Adrenal gland (tissue), 5 donors: Measurements from ENCODE around the gene DHDH.

ENCODE experiments used
- POLR2A ChIP-seq, 2 donors: fragments of 450-650 bp; IDR thresholded peaks; one replicate each; pipeline ENCODE4 v1.6.1; 2017; ENCODE audit warnings: antibody characterized with exemption in 2 of 2, mild to moderate bottlenecking in 2 of 2, moderate library complexity in 1 of 2
- TF ChIP-seq, protein P1 (sequence below), 6 experiments: fragments of 450-650 bp in 4 of 6; fragments of 200-600 bp in 2 of 6; sonication (generic) in 1 of 6; IDR thresholded peaks; 1 replicate in 5 of 6; 2 replicates in 1 of 6; pipeline versions ENCODE4 v1.5.1 to v1.8.0; 2016 to 2021; ENCODE audit warnings: antibody characterized with exemption in 6 of 6, mild to moderate bottlenecking in 2 of 6, moderate library complexity in 1 of 6
- donor health status: DM: no; HTN: no; CAD: no.

DNA sequence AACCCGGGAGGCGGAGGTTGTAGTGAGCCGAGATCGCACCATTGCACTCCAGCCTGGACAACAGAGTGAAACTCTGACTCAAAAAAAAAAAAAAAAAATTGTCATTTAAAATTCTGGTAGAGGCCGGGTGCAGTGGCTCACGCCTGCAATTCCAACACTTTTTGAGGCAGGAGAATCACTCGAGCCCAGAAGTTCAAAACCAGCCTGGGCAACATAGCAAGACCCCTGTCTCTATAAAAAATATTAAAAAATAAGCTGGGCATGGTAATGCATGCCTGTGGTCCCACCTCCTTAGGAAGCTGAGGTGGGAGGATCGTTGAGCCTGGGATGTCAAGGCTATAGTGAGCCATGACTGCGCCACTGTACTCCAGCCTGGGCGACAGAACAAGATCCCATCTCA is 27.2 kb upstream of the DHDH start:
- TF ChIP-seq, protein P1, sequence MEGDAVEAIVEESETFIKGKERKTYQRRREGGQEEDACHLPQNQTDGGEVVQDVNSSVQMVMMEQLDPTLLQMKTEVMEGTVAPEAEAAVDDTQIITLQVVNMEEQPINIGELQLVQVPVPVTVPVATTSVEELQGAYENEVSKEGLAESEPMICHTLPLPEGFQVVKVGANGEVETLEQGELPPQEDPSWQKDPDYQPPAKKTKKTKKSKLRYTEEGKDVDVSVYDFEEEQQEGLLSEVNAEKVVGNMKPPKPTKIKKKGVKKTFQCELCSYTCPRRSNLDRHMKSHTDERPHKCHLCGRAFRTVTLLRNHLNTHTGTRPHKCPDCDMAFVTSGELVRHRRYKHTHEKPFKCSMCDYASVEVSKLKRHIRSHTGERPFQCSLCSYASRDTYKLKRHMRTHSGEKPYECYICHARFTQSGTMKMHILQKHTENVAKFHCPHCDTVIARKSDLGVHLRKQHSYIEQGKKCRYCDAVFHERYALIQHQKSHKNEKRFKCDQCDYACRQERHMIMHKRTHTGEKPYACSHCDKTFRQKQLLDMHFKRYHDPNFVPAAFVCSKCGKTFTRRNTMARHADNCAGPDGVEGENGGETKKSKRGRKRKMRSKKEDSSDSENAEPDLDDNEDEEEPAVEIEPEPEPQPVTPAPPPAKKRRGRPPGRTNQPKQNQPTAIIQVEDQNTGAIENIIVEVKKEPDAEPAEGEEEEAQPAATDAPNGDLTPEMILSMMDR (IDR thresholded peaks at IDR 0.05), result no peak
- TF ChIP-seq POLR2A (IDR thresholded peaks at IDR 0.05), result no peak
